DLD1 (cell line): ENCODE results near the gene CNBP.

Experiments used
- in situ Hi-C: cut with HindIII; loops from 2 replicates; pipeline ENCODE4 v1.10.0; 2017; ENCODE audit warnings: low sequenced_read_pairs

The CNBP gene

DNA sequence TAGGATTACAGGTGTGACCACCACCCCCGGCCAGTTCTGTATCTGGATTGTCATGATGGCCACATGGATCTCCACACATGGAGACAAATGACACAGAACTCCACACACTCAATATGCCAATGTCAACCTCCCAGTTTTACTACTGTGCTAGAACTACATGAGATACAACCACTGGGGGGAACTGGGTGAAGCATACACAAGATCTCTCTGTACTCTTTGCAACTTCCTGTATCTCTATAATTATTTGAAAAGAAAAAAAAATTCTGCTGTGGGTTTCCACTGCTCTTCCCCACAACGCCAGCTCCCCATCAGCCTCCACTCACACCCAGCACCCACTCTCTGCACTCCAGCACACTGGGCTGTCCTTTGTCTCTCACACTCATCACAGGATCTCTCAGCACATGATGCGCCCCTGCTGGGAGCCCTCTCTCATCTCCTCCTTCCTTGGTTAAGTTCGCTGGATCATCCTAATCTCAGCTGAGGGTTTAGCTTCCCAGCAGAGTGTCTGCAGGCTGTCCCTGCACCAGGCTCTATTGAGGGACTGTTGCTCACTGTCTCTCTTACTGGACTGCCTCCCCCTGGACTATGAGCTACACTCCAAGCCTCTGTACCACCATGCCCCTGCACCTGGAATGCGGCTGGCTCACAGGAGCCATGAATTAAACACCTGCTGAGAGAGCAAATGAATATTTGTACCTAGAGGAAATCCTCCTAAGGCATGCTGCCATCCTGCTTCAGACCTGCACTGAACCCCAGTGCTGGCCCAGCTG lies 51.4 kb downstream of the CNBP start:
- in situ Hi-C loops, result no loop called here

DNA sequence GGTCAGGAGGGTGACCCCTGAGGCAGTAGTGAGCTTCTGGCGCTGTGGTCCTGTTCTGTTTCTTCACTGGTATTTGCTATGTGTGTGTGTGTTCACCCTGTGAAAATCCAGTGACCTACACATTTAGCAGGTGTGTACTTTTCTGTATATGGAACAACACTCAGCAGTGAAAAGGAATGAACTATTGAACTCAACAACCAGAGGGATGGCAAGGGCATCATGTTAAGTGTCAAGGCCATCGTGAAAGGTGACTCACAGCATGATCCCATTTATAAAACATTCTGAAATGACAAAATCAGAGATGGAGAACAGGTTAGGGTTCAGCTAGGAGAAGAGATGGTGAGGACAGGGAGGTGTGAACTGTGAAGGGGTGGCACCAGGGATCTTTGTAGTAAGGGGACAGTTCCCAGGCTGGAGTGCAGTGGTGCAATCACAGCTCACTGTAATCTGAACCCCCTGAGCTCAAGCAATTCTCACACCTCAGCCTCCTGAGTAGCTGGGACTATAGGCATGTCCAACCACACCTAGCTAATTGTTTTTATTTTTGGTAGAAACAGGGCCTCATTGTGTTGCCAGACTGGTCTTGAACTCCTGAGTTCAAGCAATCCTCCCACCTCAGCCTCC lies 52.1 kb downstream of the CNBP start:
- in situ Hi-C loops, result no loop called here

DNA sequence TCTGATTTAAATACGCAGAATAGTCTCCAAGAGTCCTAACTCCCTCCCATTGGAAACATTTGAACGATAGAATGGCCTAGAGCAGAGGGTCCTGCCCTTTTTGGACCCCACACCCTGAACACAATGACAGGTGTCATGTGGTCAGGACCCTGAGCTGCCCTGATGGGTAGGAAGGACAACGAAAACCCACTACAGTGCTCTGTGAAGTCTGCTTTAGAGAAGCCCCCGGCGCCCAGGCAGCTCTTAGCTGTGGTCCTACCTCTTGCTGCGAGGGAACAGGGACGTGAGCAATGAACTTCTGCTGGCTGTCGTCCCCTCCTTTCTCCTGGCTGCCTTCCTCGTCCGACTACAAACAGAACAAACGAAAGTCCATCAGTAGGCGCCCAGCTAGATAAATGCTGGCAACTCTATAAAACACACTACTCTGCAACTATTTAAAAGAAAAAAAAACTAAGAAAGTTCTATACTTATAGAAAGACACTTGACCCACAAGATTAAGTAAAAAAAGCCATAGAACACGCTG lies 53.3 kb downstream of the CNBP start:
- in situ Hi-C loops, result no loop called here

DNA sequence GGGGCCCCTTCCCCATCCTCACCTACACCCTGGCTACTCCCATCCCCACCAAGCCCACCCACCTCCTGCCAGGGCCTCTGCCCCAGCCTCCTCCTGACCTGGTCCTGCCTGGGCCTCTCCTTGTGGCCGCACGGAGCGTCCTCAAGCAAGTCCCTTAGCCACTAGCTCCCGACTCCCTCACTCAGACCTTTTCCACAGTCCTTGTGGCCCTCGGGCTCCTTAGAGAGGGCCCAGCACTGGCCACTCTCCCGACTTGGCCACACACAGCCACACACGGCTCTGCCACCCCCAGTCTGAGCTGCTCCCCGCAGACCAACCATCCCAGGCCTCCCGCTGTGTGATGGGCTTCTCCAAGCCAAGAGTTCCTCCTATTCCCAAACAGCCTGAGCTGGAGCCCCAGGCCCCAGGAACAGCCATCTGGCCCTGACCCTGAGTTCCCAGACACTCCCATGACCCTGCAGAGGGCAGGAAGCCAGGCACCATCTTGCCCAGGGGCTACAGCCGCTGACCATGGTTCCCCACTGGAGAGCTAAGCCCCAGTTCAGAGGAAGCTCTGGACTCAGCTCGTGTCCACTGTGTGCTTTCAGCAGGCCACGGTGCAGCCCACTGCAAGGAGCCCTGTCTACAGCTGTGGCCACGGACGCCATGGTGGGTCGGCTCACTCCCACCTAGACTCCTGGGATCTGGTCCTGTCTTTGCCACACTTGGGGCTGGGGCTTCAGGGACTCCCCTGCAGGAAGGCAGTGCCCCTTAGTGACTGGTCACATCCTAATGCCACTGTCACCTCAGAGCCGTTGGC lies 55.1 kb downstream of the CNBP start:
- in situ Hi-C loops, result no loop called here

- in situ Hi-C loops, result no loop called here
Observed at GRCh38 chr3:129126726-129127280, 56.9 kb downstream of the CNBP start.

- in situ Hi-C loops, result no loop called here
Observed at GRCh38 chr3:129123314-129124060, 60.2 kb downstream of the CNBP start.

DNA sequence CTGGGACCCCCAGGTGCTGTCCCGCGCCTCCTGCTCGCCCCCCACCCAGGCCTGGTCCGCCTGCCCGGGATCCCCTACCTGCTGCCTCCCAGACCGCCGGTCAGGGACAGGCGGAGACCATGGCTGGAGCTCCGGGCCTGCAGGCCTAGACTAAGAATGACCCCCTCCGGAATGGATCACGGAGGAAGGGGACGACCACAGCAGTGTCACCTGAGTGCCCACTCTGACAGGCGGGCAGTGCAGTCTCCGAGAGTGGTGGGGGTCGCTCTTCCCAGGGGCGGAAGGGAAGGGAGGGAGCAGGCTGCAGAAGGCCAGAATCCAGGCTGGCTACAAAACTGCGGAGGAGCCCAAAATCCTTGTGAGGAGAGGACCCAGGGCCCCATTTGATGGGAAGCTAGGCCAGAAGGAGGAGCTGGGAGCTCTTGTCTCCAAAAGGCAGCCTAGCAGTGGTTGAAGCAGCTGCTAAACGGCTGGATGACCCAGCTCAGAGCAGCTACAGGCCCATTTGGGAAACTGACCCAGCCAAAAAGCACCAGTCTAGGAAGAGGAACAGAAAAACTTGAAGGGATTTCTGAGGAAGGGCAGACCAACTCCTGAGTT lies 61.2 kb downstream of the CNBP start:
- in situ Hi-C loops, result no loop called here

DNA sequence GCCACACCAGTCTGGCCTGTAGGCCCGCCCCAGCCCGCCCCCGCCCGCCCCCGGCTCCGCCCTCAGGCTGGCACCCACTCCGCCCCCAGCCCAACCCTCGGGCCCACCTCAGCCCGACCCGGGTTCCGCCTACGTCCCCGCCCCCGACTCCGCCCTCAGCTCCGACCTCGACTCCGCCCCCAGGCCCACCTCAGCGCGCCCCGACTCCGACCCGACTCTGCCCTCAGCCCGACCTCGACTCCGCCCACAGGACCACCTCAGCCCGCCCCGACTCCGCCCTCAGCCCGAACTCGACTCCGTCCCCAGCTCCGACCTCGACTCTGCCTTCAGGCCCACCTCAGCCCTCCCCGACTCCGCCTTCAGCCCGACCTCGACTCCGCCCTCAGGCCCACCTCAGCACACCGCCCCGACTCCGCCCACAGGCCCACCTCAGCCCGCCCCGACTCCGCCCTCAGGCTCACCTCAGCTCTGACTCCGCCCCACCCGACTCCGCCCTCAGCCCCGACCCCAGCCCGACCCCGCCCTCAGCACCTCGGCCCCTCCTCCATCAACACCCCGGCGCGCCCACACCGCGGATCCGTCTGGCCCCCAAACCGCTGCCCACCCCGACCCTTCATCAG lies 61.8 kb downstream of the CNBP start, which contains the start of gene RAB43:
TSS of gene RAB43 (minus strand) at position 13 of the 620 bp plus-strand sequence. CDS start 315 bp downstream, outside the sequence.
- in situ Hi-C loops, result no loop called here

- in situ Hi-C loops, result no loop called here
Observed at GRCh38 chr3:129121016-129121791, 62.5 kb downstream of the CNBP start.

GRCh38 chr3:129120254-129121004 lies 63.3 kb downstream of the CNBP start:
- in situ Hi-C loops, result no loop called here

DNA sequence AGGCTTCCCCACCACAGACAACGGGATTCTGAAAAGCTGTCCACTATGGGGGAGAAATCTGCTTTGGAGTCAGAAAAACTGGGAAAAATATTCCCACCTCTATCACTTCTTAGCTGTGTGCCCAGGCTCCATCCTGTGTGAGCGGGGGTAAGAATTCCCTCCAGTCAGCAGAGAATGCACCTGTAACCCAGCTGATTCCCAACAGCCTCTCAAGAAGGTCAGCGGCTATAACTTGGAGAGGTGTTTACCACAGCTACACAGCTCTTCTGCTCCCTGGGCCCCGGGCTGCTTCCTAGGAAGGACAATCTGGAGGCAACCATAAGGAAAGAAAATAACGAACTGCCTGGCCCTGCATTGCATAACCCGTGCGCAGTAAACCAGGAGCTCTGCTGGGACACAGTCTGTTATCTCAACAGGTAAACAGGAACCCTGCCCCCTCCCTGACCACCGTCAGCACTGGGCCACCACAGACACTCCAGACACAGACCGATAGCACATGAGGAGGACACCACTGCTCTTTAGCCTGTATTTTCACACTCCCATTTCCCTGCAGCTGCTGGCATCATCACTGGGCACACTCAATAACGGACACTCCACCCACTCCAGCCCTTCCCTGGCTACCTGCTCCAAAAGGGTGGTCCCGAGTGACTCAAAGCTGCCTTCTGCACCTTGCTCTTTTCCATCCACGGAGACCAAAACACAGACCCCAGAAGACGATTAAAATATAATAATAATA lies 64.2 kb downstream of the CNBP start:
- in situ Hi-C loops, result loop anchor here (5.0 to 10.0 kb wide), 2 partner anchors 47 to 125 kb away; partner anchors contain the start of gene CFAP92

- in situ Hi-C loops, result loop anchor here (5.0 to 10.0 kb wide), 2 partner anchors 46 to 124 kb away; partner anchors contain the start of gene CFAP92
Observed at GRCh38 chr3:129118745-129119144, 65.0 kb downstream of the CNBP start.
